Islet of Langerhans (tissue), 1 donor: ENCODE results near the gene DLEC1.
"Not testable (repeated sequence)": the region's sequence is repeated elsewhere in the genome, so short reads cannot be mapped to it uniquely, and the experiment has no call there.

Experiments
- FAIRE-seq: peaks from one replicate; lab custom pipeline; 2011; peaks lifted over from hg19 to GRCh38; lab: Jason Lieb, UNC

The DLEC1 gene

DNA sequence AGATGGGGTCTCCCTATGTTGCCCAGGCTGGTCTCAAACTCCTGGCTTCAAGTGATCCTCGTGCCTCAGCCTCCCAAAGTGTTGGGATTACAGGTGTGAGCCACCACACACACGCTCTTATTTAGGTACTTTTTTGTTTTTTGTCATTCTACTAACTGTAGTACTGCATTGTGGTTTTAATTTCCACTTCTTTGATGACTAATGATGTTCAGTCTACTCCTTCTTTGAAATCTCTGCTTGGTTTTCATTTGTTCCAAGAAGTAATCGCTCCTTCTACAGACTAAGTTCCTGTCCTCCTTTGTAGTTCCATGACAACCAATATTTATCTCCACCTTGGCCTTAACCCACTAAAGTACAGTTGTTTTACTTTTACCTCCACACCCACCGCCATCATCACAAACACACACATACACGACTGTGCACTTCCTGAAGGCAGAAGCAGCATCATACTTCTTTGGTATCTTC lies 529 bp upstream of the DLEC1 start:
- FAIRE-seq = no peak

DNA sequence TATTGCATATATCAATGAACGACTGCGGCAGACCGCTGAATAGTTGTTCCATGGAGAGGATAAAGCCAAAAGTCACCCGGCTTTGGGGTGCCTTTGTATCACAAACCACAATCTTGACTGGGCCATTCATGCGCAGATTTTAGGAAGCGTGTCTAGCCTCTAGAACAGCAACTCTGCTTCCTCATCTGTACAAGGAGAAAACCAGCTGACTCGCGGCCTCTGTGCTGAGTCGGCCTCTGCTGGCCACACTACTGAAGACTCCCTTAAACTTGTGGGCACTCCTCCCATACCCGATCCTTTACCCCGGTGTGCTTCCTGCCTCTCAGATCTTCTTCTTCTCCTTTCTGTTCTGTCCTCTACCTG lies 872 bp downstream of the DLEC1 start:
- FAIRE-seq = no peak

DNA sequence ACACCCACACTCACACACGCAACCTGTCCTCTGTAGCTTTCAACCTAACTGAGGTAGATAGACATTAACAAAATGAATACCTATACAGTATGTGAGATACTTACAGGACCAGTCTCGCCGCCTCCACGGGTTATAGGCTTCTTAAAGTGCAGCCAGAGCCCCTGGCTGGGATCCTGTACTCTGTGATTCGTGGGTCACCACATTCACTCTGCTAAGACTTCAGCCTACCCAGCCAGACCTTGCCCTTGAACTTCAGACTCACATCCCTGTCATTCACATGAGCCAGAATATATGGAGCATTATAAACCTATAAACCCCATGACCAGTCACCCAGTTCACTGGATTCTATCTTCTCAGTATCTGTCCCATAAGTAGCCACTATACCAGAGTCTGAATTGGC lies 1.4 kb downstream of the DLEC1 start:
- no peak for FAIRE-seq

DNA sequence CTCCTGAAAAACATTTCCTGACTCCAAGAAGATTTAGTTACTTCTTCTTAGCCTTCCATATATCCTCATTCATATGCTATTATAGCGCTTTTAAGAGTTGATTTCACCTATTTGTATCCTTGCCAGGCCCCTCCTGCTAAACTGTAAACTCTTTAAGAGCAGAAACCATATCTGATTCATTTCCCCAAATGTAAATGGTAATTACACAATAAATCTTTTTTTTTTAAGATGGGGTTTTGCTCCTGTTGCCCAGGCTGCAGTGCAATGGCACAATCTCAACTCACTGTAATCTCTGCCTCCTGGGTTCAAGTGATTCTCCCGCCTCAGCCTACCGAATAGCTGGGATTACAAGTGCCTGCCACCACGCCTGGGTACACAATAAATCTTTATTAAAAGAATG lies 4.5 kb downstream of the DLEC1 start:
- no peak for FAIRE-seq

DNA sequence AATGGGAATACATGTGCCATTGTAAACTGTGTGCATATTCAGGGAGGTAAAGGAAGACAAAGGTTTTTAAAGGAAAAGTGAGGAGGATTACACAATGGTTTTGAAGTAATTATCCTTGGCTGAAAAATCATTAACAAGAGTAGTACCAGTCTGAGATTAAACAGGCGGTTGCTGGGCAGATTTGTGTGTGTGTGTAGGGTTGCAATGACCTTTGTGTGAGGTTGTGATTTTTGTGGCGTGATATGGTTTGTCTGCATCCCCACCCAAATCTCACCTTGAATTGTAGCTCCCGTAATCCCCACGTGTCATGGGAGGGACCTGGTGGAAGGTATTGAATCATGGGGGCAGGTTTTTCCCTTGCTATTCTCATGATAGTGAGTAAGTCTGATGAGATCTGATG lies 7.0 kb downstream of the DLEC1 start:
- FAIRE-seq = no peak

DNA sequence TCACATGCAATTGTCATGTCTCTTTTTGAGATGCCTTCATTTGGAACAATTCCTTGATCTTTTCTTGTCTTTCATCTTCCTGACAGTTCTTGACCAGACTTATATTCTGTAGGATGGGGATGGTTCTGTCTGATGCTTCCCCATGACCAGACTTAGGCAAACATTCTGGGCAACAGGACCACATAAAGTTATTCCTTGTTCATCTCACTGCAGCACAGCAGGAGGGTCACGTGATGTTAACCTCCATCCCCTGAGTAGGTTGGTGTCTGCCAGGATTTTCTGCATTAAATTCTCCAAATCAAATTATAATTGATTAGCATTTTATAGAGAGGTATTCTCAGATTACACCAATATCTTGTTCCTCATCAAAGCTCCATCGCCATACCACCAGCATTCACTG lies 7.8 kb downstream of the DLEC1 start:
- FAIRE-seq = no peak

DNA sequence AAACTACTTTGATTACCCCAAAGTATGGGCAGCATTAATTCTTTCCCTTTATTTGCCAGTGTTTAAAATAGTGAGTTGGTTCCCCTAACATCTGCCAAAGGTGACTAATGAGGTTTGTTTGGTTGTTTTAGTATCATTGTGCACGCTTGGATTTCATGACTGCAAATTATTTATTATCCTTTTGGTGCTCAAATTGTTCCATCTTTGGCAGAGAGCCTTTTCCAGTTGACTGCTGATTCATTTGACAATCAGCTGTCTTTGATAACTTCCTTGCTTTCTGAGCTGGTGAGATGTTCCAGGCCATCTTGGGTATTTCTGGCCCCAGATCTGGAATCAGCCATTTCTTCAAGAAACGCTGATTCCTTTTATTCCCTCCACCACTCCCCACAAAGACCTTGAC lies 8.9 kb downstream of the DLEC1 start:
- no peak for FAIRE-seq

DNA sequence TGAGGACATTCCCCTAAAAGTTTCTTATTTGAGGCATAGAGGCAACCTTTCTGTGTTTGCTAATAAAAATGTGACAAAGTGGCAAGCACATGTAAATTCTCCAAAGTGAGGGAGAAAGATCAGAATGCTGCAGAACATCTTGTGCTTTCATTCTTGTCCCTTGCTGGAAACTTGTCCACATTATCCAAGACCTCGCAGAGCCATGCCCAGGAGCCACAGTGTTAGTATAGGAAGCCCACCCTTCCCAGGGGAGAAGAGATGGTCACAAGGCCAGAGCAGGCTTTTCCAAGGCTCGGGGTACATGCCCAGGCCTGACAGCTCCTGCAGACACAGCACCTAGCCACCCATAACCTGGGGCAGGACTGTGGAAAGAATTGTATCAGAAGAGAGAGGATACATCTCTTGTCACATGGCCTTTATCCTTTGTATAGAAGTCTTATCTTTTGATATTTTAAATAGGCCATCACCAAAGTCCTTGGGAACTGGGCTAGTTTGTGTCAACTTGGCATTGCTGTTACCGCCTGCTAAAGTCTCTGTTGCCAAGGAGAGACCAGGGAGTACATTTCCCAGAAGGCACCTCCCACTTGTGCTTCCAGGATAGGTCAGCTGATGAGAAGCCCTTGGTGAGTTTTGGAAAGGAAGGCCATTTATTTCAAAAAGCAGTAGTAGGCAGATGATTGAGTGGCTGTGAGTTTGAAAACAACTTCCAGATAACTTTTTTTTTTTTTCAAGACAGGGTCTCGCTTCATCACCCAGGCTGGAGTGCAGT lies 10.5 kb downstream of the DLEC1 start:
- no peak for FAIRE-seq

DNA sequence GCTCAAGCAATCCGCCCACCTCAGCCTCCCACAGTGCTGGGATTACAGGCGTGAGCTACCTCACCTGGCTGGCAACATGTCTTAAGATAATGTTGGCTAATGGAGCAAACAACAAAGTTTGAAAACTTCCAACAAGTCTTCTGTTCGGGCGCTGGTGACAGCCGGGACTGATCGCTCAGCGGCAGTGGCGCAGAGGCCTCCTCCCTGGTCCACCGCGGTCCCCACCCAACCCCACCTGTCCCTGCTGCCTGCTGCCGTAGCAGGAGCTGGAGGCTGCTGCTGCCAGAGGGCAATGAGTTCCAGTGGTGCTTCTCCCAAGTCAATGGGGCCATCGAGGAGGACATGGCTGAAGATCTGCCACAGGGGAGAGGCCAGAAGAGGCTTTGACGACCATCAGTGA lies 12.1 kb downstream of the DLEC1 start:
- FAIRE-seq = no peak

DNA sequence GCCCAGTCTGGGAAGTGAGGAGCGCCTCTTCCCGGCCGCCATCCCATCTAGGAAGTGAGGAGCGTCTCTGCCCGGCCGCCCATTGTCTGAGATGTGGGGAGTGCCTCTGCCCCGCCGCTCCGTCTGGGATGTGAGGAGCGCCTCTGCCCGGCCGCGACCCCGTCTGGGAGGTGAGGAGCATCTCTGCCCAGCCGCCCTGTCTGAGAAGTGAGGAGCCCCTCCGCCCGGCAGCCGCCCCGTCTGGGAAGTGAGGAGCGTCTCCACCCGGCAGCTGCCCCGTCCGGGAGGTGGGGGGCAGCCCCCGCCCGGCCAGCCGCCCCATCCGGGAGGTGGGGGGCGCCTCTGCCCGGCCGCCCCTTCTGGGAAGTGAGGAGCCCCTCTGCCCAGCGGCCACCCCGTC lies 14.3 kb downstream of the DLEC1 start:
- FAIRE-seq = not testable (repeated sequence)

DNA sequence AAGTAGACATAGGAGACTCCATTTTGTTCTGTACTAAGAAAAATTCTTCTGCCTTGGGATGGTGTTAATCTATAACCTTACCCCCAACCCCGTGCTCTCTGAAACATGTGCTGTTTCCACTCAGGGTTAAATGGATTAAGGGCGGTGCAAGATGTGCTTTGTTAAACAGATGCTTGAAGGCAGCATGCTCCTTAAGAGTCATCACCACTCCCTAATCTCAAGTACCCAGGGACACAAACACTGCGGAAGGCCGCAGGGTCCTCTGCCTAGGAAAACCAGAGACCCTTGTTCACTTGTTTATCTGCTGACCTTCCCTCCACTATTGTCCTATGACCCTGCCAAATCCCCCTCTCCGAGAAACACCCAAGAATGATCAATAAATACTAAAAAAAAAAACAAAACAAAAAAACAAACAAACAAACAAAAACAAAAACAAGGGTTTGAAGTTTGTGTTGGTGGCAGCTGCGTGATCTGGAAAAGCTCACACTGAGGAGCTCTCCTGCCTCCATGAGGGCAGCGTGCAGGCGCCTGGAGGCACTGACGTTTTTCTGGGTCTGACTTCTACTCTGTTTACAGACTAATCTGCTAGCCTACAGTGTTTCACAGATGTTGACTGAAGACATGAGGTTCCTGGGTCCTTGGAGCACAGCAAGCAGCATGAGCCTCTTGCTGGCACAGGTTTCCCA lies 14.9 kb downstream of the DLEC1 start:
- FAIRE-seq = not testable (repeated sequence)

DNA sequence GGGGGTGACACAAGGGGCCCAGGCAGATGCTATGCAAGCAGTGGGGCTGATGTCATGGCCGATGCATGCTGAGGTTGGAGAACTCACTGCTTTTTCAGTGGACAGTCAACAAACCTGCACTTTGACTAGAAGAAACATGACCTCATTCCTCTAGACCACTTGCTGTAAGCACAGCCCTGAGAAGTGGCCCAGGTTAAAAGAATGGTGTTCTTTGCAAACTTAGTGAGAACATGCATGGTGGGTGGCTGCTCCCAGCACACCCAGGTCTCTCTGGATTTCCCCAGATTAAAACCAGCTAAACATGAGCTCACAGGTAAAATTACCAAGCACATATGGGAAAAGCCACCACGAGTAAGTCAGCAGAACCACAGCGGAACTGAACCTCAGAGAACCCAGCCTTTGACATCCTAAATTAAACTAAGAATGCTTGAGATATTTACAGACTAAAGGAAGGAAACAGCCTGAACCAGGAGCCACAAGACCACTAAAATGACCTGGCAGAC lies 15.5 kb downstream of the DLEC1 start:
- FAIRE-seq = no peak

DNA sequence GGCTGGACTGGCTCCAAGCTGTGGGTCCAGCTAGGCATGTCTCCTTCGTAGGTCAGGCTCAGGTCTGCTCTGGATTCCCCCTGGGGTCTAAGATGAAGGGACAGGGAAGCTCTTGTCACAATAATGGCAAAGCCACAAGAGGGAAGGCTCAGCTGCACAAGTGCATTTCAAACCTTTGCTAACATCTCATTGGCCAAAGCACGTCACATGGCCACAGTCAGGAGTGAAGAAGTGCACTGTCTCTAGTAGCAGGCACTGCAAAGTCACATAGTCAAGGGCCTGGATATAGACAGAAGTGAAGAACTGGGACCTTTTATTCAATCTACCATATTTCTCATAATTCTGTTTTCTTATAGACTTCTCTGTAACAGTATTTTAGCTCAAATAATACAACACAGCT lies 20.1 kb downstream of the DLEC1 start:
- no peak for FAIRE-seq

DNA sequence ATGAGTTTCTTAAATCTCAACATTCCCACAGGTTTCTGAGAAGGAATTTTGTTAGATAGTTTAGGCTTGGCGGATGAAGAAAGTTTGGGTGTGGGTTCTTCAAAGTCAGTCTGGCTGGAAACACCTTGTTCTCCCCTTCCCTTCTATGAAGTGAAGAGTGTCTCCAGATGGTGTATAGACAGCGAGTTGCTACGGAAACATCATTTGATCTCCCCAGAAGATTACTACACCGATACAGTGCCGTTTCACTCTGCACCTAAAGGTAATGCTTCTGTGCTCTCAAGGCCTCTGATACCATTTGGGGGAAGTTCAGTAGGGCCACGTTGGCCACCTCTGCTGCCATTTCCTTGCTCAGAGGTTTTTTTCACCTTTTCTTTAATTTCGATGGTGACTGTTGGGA lies 20.6 kb downstream of the DLEC1 start:
- no peak for FAIRE-seq

DNA sequence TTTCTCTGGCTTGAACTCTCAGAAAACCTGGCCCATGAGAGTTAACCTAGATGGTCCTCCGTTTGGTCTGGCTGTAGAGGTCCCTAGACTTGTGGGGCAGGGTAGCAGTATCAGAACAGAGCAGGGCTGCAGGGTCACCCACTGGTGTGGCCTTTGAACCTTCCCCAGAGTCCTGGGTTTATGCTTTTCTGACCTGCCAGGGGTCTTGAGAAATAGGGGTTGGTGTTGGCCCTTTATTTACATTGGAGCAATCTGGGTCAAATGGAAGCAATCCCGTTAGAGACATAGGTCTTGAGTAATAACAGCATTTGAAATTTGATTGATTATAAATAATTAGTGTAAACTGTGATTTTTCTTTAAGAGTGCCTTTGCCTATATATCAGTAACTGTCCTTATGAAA lies 23.8 kb downstream of the DLEC1 start:
- no peak for FAIRE-seq

DNA sequence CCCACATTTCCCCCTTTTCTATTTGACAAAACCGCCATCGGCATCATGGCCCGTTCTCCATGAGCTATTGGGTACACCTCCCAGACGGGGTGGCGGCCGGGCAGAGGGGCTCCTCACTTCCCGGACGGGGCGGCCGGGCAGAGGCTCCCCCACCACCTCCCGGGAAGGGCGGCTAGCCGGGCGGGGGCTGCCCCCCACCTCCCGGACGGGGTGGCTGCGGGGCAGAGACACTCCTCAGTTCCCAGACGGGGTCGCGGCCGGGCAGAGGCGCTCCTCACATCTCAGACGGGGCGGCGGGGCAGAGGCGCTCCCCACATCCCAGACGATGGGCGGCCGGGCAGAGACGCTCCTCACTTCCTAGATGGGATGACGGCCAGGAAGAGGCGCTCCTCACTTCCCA lies 25.4 kb downstream of the DLEC1 start:
- FAIRE-seq = not testable (repeated sequence)

DNA sequence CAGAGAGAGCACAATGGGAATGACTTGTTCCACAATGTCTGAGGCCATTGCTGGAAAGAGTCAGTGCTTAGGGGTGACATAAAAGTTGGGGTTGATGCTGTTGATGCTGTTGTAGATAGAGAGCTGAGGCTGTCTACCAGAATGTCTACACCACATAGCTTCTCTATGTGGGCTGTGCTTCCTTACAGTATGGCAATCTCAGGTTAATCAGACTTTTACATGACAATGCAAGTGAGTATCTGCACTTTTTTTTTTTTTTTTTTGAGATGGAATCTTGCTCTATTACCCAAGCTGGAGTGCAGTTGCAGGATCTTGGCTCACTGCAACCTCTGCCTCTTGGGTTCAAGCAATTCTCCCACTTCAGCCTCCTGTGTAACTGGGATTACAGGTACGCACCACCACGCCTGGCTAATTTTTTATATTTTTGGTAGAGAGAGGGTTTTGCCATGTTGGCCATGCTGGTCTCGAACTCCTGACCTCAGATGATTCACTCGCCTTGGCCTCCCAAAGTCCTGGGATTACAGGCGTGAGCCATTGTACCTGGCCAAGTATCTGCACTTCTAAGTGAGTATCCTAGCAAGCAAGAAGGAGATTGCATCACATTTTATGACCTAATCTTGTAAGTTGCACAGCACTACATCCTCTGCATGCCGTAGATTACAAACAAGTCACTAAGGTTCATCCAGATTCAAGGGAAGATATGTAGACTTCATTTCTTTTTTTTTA lies 28.7 kb downstream of the DLEC1 start:
- FAIRE-seq = no peak

DNA sequence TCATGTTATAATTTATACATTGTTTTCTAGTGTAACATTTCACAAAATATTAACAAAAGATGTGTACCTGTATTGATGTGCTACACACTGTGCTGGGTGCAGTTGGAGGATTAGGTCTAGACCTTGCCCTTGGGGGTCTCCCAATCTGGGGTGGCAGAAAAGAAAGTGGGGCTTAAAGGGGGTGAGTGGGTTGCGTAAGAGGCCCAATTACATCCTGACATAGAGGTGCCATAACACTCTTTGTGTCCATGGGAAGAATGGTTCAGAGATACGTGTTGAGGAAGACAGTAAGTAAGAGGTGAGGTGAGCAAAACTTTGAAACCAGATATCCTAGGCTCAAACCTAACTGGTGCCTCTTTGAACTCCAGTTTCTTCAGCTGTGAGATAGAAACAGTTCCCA lies 31.0 kb downstream of the DLEC1 start:
- FAIRE-seq = no peak

DNA sequence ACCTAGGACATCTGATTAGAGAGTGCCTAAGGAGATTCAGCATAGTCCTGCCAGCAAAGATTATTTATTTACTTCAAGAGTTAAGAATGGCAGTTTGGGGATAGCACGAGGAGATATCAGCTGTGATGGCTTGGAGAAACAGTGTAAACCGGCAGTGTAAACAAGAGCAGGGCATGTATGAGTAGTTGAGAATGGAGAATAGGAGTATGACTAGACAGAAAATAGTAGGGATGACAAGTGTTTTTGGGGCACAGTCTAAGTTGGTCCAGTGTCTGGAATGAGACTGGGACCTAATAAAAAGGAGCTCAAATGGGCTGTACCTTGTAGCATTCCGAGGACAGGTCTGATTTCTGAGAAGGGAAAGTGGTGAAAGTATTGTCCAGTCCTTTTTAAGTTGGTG lies 38.1 kb downstream of the DLEC1 start:
- not testable (repeated sequence) for FAIRE-seq

DNA sequence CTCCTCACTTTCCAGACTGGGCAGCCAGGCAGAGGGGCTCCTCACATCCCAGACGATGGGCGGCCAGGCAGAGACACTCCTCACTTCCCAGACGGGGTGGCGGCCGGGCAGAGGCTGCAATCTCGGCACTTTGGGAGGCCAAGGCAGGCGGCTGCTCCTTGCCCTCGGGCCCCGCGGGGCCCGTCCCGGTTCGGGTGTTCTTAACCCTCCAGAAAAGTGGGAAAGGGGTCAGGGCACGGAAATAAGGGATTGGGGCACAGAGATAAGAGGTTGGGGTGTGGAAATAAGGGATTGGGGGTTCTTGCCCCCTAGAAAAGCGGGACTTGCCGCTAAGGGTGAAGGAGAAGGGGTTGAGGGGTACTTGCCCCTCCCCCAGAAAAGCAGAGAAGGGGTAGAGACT lies 43.3 kb downstream of the DLEC1 start:
- FAIRE-seq = not testable (repeated sequence)

DNA sequence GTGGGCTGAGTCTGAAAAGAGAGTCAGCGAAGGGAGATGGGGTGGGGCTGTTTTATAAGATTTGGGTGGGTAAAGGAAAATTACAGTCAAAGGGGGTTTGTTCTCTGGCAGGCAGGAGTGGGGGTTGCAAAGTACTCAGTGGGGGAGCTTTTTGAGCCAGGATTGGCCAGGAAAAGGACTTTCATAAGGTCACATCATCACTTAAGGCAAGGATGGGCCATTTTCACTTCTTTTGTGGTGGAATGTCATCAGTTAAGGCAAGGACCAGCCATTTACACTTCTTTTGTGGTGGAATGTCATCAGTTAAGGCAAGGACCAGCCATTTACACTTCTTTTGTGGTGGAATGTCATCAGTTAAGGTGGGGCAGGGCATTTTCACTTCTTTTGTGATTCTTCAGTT lies 44.2 kb downstream of the DLEC1 start:
- FAIRE-seq = not testable (repeated sequence)

DNA sequence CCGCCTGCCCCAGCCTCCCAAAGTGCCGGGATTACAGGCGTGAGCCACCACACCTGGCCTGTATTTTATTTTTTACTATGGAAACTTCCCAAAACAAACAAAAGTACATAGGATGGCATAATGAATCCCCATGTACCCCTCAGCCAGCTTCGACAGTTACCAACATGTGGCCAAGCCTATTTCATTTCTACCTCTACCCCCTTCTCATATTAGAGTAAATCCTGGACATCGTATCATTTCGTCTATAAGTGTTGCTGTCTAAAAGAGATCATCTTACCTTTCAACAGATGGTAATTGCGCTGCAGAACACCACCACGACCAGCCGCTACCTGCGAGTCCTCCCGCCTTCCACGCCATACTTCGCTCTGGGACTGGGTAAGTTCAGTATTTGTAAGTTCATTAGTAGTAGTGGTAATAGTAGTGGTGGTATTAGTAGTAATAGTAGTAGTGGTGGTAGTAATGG lies 44.9 kb downstream of the DLEC1 start:
- no peak for FAIRE-seq
